ENCODE measurements around the gene RPL5.

The RPL5 gene

DNA sequence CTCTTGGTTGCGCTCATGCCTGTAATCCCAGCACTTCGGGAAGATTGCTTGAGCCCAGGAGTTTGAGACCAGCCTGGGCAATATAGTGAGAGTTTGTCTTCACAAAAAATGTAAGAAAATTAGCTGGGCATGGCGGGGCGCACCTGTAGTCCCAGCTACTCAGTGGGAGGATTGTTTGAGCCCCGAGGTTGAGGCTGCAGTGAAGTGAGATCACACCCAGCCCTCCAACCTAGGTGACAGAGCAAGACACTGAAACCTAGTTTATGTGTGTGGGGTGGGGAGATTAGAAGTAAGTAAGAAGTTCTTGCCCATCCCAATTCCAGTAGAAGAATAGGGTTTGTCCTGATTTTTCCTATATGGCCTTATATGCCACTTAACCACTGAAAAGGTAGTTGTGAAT, 2.0 kb downstream of the RPL5 start:
- in situ Hi-C loops (cut with MboI; ENCODE audit: low sequenced_read_pairs), result no loop called here
- Histone ChIP-seq H3K9me3 (no peaks in the 10 kb centered on the region), H3K27me3 (ENCODE audit: low read depth) (no peaks in the 10 kb centered on the region), H3K4me3 (peak overlapping the region; percentile 100), H3K36me3 (replicated peaks) (peaks cover 68% of the 10 kb centered on the region), H3K4me1 (peaks cover 18% of the 10 kb centered on the region)
- DNase-seq (ENCODE audit: low spot score in 2 of 2), result peak in 1 of 2 experiments; percentile 24

GRCh38 chr1:92834617-92835016, 2.8 kb downstream of the RPL5 start:
- Histone ChIP-seq H3K27me3 (ENCODE audit: low read depth) (no peaks in the 10 kb centered on the region), H3K4me3 (peak overlapping the region; percentile 100), H3K9me3 (no peaks in the 10 kb centered on the region), H3K4me1 (peaks cover 18% of the 10 kb centered on the region), H3K36me3 (replicated peaks) (peaks cover 76% of the 10 kb centered on the region)
- no peak for DNase-seq (ENCODE audit: low spot score in 2 of 2)
- in situ Hi-C loops (cut with MboI; ENCODE audit: low sequenced_read_pairs), result no loop called here

GRCh38 chr1:92837062-92837461, 5.2 kb downstream of the RPL5 start:
- peaks cover 100% of the 10 kb centered on the region for H3K36me3 ChIP-seq (replicated peaks)
- H3K27me3 ChIP-seq (ENCODE audit: low read depth), result no peaks in the 10 kb centered on the region
- H3K9me3 ChIP-seq, result no peaks in the 10 kb centered on the region
- H3K4me1 ChIP-seq, result peaks cover 18% of the 10 kb centered on the region
- no peak overlapping the region for H3K4me3 ChIP-seq
- DNase-seq (ENCODE audit: low spot score in 2 of 2), result no peak
- in situ Hi-C loops (cut with MboI; ENCODE audit: low sequenced_read_pairs), result no loop called here

DNA sequence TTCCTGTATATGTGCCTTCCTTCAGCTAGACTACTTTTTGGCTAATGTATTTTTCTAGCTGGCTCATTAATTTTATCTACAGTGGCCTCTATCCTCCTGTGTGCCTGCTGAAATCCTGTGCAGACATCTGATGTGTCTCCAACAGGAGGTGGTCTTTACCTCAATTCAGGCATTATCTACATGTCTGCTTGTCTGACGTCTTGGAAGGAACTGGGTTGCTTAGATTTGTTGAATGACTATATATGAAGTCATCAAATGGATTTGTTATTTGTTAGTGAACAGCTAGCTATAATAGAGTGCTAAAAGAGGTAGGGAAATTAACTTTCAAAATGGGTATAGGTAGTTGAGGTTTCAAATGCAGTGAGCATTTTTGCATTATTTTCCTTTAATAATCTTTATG, 6.7 kb downstream of the RPL5 start:
- Histone ChIP-seq H3K4me3 (no peak overlapping the region), H3K27me3 (ENCODE audit: low read depth) (no peaks in the 10 kb centered on the region), H3K4me1 (peaks cover 18% of the 10 kb centered on the region), H3K9me3 (no peaks in the 10 kb centered on the region), H3K36me3 (replicated peaks) (peaks cover 100% of the 10 kb centered on the region)
- DNase-seq (ENCODE audit: low spot score in 2 of 2), result no peak
- in situ Hi-C loops (cut with MboI; ENCODE audit: low sequenced_read_pairs), result no loop called here

DNA sequence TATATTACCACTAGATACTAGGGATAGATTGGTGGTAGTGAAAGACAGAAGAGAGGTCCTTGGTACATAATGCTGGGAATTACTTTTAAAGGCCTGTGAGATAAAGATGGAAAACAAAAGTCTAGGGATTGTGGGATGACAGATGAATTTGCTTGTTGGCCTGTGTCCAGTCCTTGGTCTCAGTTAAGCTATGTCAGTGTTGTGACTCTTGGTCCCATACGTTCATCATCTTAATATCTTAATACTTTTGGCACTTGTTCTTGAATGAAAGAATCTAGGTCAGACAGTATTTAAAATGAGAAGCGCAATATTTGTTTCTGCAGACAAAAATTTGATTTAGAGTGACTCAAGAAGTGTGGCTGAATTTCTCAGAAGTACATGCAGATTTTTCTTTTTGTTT, 7.6 kb downstream of the RPL5 start:
- Histone ChIP-seq H3K27me3 (ENCODE audit: low read depth) (no peaks in the 10 kb centered on the region), H3K9me3 (no peaks in the 10 kb centered on the region), H3K4me1 (peaks cover 13% of the 10 kb centered on the region), H3K4me3 (no peak overlapping the region), H3K36me3 (replicated peaks) (peaks cover 99% of the 10 kb centered on the region)
- DNase-seq (ENCODE audit: low spot score in 2 of 2), result no peak
- in situ Hi-C loops (cut with MboI; ENCODE audit: low sequenced_read_pairs), result no loop called here

DNA sequence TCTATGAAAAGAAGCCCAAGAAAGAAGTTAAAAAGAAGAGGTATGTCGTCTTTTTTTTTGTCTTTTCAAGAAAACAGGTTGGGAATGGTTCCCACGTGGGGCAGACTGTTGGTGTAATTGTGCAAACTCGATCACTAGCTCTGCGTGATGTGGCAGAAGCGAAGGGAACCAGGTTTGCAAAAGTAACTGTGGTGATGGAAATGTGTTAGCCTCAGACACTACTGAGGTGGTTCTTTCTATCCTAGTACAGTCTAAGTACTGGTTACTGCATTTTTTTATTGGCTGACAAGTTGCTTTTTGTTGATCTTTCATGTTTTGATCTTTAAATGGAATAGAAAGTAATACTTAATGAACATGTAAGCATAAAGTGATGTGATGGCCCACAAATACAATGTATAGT, 8.8 kb downstream of the RPL5 start:
- DNase-seq (ENCODE audit: low spot score in 2 of 2), result no peak
- peaks cover 88% of the 10 kb centered on the region for H3K36me3 ChIP-seq (replicated peaks)
- in situ Hi-C loops (cut with MboI; ENCODE audit: low sequenced_read_pairs), result no loop called here
- H3K4me3 ChIP-seq, result no peak overlapping the region
- peaks cover 4% of the 10 kb centered on the region; the same call in 1 of the 2 replicates for H3K4me1 ChIP-seq
- no peaks in the 10 kb centered on the region for H3K27me3 ChIP-seq (ENCODE audit: low read depth)
- H3K9me3 ChIP-seq, result no peaks in the 10 kb centered on the region

GRCh38 chr1:92842082-92843045, 10.5 kb downstream of the RPL5 start:
- DNase-seq (ENCODE audit: low spot score in 2 of 2), result no peak
- Histone ChIP-seq H3K27me3 (ENCODE audit: low read depth) (no peaks in the 10 kb centered on the region), H3K36me3 (replicated peaks) (peaks cover 70% of the 10 kb centered on the region), H3K4me1 (no peaks in the 10 kb centered on the region; the same call in 1 of the 2 replicates), H3K9me3 (no peaks in the 10 kb centered on the region), H3K4me3 (no peak overlapping the region)
- in situ Hi-C loops (cut with MboI; ENCODE audit: low sequenced_read_pairs), result no loop called here

DNA sequence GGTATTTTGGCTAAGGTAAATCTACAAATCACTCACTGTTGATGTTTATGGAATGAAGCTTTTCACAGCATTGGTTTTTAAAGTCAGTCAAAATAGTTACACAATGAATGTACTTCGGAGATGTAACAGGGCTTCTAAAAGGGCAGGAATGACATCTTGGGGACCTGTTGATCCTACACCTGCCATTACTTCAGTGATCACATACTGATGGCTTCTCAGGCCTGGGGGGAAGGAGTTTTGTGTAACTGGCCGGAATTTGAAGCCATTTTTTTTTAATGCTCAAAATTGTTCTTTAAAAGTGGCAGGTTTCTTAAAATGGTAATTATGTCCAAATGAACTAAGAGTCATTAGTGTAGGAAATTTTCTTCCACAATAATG, 11.2 kb downstream of the RPL5 start:
- in situ Hi-C loops (cut with MboI; ENCODE audit: low sequenced_read_pairs), result no loop called here
- Histone ChIP-seq H3K4me3 (no peak overlapping the region), H3K27me3 (ENCODE audit: low read depth) (no peaks in the 10 kb centered on the region), H3K9me3 (no peaks in the 10 kb centered on the region), H3K36me3 (replicated peaks) (peaks cover 63% of the 10 kb centered on the region), H3K4me1 (no peaks in the 10 kb centered on the region)
- DNase-seq (ENCODE audit: low spot score in 2 of 2), result no peak

GRCh38 chr1:92843429-92844352, 11.9 kb downstream of the RPL5 start:
- no peaks in the 10 kb centered on the region for H3K9me3 ChIP-seq
- DNase-seq (ENCODE audit: low spot score in 2 of 2), result no peak
- peaks cover 57% of the 10 kb centered on the region for H3K36me3 ChIP-seq (replicated peaks)
- no peaks in the 10 kb centered on the region for H3K27me3 ChIP-seq (ENCODE audit: low read depth)
- H3K4me3 ChIP-seq, result no peak overlapping the region
- in situ Hi-C loops (cut with MboI; ENCODE audit: low sequenced_read_pairs), result no loop called here
- H3K4me1 ChIP-seq, result no peaks in the 10 kb centered on the region

GRCh38 chr1:92844439-92844838, 12.6 kb downstream of the RPL5 start:
- in situ Hi-C loops (cut with MboI; ENCODE audit: low sequenced_read_pairs), result no loop called here
- Histone ChIP-seq H3K4me1 (no peaks in the 10 kb centered on the region), H3K27me3 (ENCODE audit: low read depth) (no peaks in the 10 kb centered on the region), H3K4me3 (no peak overlapping the region), H3K9me3 (no peaks in the 10 kb centered on the region), H3K36me3 (replicated peaks) (peaks cover 49% of the 10 kb centered on the region)
- DNase-seq (ENCODE audit: low spot score in 2 of 2), result no peak

DNA sequence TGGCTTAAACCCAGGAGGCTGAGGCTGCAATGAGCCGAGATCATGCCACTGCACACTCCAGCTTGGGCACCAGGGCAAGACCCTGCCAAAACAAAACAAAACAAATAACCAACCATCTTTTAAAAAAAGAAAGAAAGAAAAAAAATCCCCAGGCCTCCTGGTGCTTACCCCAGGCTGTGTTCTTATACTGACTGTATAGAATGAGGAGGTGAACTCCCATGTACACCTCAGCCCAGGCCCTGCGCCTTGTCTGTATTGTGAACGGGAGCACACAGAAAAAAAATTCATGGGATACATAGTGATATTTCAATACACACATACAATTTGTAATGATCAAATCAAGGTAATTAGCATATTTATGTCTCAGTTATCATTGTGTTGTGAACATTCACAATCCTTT, 14.1 kb downstream of the RPL5 start:
- in situ Hi-C loops (cut with MboI; ENCODE audit: low sequenced_read_pairs), result no loop called here
- Histone ChIP-seq H3K4me1 (no peaks in the 10 kb centered on the region), H3K9me3 (no peaks in the 10 kb centered on the region), H3K27me3 (ENCODE audit: low read depth) (no peaks in the 10 kb centered on the region), H3K4me3 (no peak overlapping the region), H3K36me3 (replicated peaks) (peaks cover 35% of the 10 kb centered on the region)
- DNase-seq (ENCODE audit: low spot score in 2 of 2), result no peak

- H3K27me3 ChIP-seq (ENCODE audit: low read depth), result no peaks in the 10 kb centered on the region
- in situ Hi-C loops (cut with MboI; ENCODE audit: low sequenced_read_pairs), result no loop called here
Measured at GRCh38 chr1:92848201-92848600, 16.4 kb downstream of the RPL5 start.

DNA sequence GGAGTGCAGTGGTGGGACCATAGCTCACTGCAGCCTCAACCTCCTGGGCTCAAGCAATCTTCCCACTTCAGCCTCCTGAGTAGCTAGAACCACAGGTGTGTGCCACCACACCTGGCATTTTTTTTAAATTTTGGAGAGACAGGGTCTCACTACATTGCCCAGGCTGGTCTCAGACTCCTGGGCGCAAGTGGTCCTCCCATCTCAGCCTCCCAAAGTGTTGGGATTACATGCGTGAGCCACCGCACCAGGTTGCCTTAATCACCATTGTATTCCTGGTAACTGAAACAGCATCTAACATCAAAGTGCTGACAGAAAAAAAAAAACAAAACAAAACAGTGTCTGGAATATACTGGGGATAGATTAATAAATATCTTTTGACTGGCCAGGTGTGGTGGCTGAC, 18.2 kb downstream of the RPL5 start:
- Histone ChIP-seq H3K27me3 (ENCODE audit: low read depth) (no peaks in the 10 kb centered on the region), H3K4me1 (no peaks in the 10 kb centered on the region), H3K4me3 (no peak overlapping the region), H3K36me3 (replicated peaks) (no peaks in the 10 kb centered on the region), H3K9me3 (no peaks in the 10 kb centered on the region)
- in situ Hi-C loops (cut with MboI; ENCODE audit: low sequenced_read_pairs), result no loop called here
- DNase-seq (ENCODE audit: low spot score in 2 of 2), result no peak

More at GRCh38 chr1:92848201-92848600, 16.4 kb downstream of the RPL5 start:
- no peak for DNase-seq (ENCODE audit: low spot score in 2 of 2)
- H3K36me3 ChIP-seq (replicated peaks), result peaks cover 12% of the 10 kb centered on the region
- no peak overlapping the region for H3K4me3 ChIP-seq
- H3K4me1 ChIP-seq, result no peaks in the 10 kb centered on the region
- no peaks in the 10 kb centered on the region for H3K9me3 ChIP-seq

DNA sequence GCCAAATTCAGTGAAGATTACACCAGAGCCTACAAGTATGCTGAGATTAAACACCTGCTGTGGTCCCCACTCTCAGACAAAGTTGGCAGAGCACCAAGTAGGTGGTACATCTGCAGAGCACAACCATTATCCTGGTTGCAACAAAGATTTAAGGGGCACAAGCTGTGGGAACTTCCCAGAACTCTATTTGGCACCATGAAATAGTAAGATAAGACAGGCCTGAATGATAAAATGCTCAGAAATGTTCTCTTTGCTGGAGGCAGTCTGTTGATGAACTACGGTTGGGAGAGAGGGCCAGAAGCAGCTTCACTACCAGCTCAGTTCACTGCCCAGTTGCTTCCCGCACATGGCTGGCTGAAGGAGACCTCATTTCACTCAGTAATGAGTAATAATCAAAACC, 19.9 kb downstream of the RPL5 start:
- Histone ChIP-seq H3K4me1 (no peaks in the 10 kb centered on the region), H3K4me3 (no peak overlapping the region), H3K27me3 (ENCODE audit: low read depth) (no peaks in the 10 kb centered on the region), H3K9me3 (no peaks in the 10 kb centered on the region), H3K36me3 (replicated peaks) (no peaks in the 10 kb centered on the region)
- DNase-seq (ENCODE audit: low spot score in 2 of 2), result no peak
- in situ Hi-C loops (cut with MboI; ENCODE audit: low sequenced_read_pairs), result no loop called here
